Natural killer cell treated with Interleukin-12 subunit alpha and Interleukin-12 subunit beta and Interleukin-15 and Interleukin-18, amount 100 ng/mL, for 72 hours (primary cell): ENCODE measurements around the gene NPAT. TPM values are rescaled to one million over a fixed set of nuclear protein-coding genes. Genes with fewer than 3 reads are reported as not detected.

ENCODE experiments used
- ATAC-seq, 2 donors: fragments of 150-1000 bp; cut with Tn5 transposase in 1 of 2; sonication (Bioruptor Pico), chemical (Tn5 transposase) in 1 of 2; 2 replicates each; pipeline ENCODE4 v1.10.0; 2021
- DNase-seq: peaks from one replicate; pipeline ENCODE4 v3.0.0; 2022; ENCODE audit warnings: low spot score
- H3K27ac Mint-ChIP-seq, 2 donors: 1 replicate in 1 of 2; 2 replicates in 1 of 2; pipeline ENCODE4 v1.8.0; 2022; ENCODE audit warnings: mixed read lengths in 2 of 2, mild to moderate bottlenecking in 1 of 2, moderate library complexity in 1 of 2
- H3K27me3 Mint-ChIP-seq, 2 donors: 1 replicate in 1 of 2; 2 replicates in 1 of 2; pipeline ENCODE4 v1.8.0; 2022; ENCODE audit warnings: mixed read lengths in 2 of 2
- H3K36me3 Mint-ChIP-seq: one replicate; pipeline ENCODE4 v1.8.0; 2022; ENCODE audit warnings: mixed read lengths
- H3K4me1 Mint-ChIP-seq, 2 donors: 1 replicate in 1 of 2; 2 replicates in 1 of 2; pipeline ENCODE4 v1.8.0; 2022; ENCODE audit warnings: low read depth in 2 of 2, mixed read lengths in 2 of 2, mild to moderate bottlenecking in 1 of 2
- H3K4me3 Mint-ChIP-seq: one replicate; pipeline ENCODE4 v1.8.0; 2022; ENCODE audit warnings: mixed read lengths
- H3K9me3 Mint-ChIP-seq: 2 replicates; pipeline ENCODE4 v1.8.0; 2022; ENCODE audit warnings: mixed read lengths
- total RNA-seq, 2 donors: library from RNA; stranded (reverse); gene quantifications; one replicate each; pipeline ENCODE4 v1.2.3, GENCODE V29; 2022

Gene NPAT
- total RNA-seq, 2 donors from 2014 or later: 31.1 to 35.8 TPM

GRCh38 chr11:108226036-108226435 lies 3.6 kb upstream of the NPAT start:
- H3K27ac Mint-ChIP-seq: no peak overlapping the region
- H3K9me3 Mint-ChIP-seq: no peaks in the 10 kb centered on the region
- H3K36me3 Mint-ChIP-seq: peaks cover 5% of the 10 kb centered on the region
- H3K4me1 Mint-ChIP-seq: peaks cover 18 to 41% of the 10 kb centered on the region in 2 donors
- H3K4me3 Mint-ChIP-seq: no peak overlapping the region
- ATAC-seq (no peak), DNase-seq (no peak)
- H3K27me3 Mint-ChIP-seq: no peaks in the 10 kb centered on the region

- Mint-ChIP-seq H3K4me3 (no peak overlapping the region), H3K27me3 (no peaks in the 10 kb centered on the region), H3K9me3 (no peaks in the 10 kb centered on the region), H3K36me3 (peaks cover 5% of the 10 kb centered on the region), H3K27ac (no peak overlapping the region), H3K4me1 (peaks cover 21 to 47% of the 10 kb centered on the region in 2 donors)
- ATAC-seq: no peak
- no peak for DNase-seq
Observed at GRCh38 chr11:108224911-108225786, 2.7 kb upstream of the NPAT start.

GRCh38 chr11:108224366-108224765 lies 1.9 kb upstream of the NPAT start:
- no peak overlapping the region for H3K4me3 Mint-ChIP-seq
- no peak for ATAC-seq
- no peak overlapping the region for H3K27ac Mint-ChIP-seq
- peaks cover 29 to 47% of the 10 kb centered on the region in 2 donors for H3K4me1 Mint-ChIP-seq
- no peaks in the 10 kb centered on the region for H3K27me3 Mint-ChIP-seq
- H3K36me3 Mint-ChIP-seq: peaks cover 13% of the 10 kb centered on the region
- no peak for DNase-seq
- no peaks in the 10 kb centered on the region for H3K9me3 Mint-ChIP-seq

- H3K4me1 Mint-ChIP-seq: peaks cover 31 to 47% of the 10 kb centered on the region in 2 donors
- peaks cover 13% of the 10 kb centered on the region for H3K36me3 Mint-ChIP-seq
- no peaks in the 10 kb centered on the region for H3K9me3 Mint-ChIP-seq
- H3K4me3 Mint-ChIP-seq: no peak overlapping the region
- DNase-seq (no peak), ATAC-seq (peak in 1 of 2 donors; percentile 43)
- no peak overlapping the region for H3K27ac Mint-ChIP-seq
- no peaks in the 10 kb centered on the region for H3K27me3 Mint-ChIP-seq
Observed at GRCh38 chr11:108223348-108224149, 1.1 kb upstream of the NPAT start.

GRCh38 chr11:108221911-108222573 lies 396 bp downstream of the NPAT start:
- H3K36me3 Mint-ChIP-seq: peaks cover 12% of the 10 kb centered on the region
- peaks cover 34 to 49% of the 10 kb centered on the region in 2 donors for H3K4me1 Mint-ChIP-seq
- DNase-seq (no peak), ATAC-seq (no peak)
- H3K4me3 Mint-ChIP-seq: no peak overlapping the region
- H3K9me3 Mint-ChIP-seq: no peaks in the 10 kb centered on the region
- H3K27ac Mint-ChIP-seq: no peak overlapping the region
- H3K27me3 Mint-ChIP-seq: no peaks in the 10 kb centered on the region

- Mint-ChIP-seq H3K27me3 (no peaks in the 10 kb centered on the region), H3K9me3 (no peaks in the 10 kb centered on the region)
- DNase-seq: no peak
Observed at GRCh38 chr11:108221371-108221770, 1.1 kb downstream of the NPAT start.

GRCh38 chr11:108220721-108221336 lies 1.6 kb downstream of the NPAT start:
- no peak for ATAC-seq
- no peak for DNase-seq

More at GRCh38 chr11:108221371-108221770, 1.1 kb downstream of the NPAT start:
- Mint-ChIP-seq H3K36me3 (peaks cover 12% of the 10 kb centered on the region), H3K4me3 (no peak overlapping the region), H3K4me1 (peaks cover 41 to 46% of the 10 kb centered on the region in 2 donors), H3K27ac (no peak overlapping the region)
- ATAC-seq: no peak

GRCh38 chr11:108218912-108219783 lies 3.3 kb downstream of the NPAT start:
- H3K27me3 Mint-ChIP-seq: no peaks in the 10 kb centered on the region

More at GRCh38 chr11:108220721-108221336, 1.6 kb downstream of the NPAT start:
- Mint-ChIP-seq H3K4me3 (no peak overlapping the region), H3K27ac (no peak overlapping the region), H3K4me1 (peaks cover 45 to 46% of the 10 kb centered on the region in 2 donors), H3K9me3 (no peaks in the 10 kb centered on the region), H3K27me3 (no peaks in the 10 kb centered on the region), H3K36me3 (peaks cover 12% of the 10 kb centered on the region)

GRCh38 chr11:108218455-108218854 lies 4.0 kb downstream of the NPAT start:
- H3K27ac Mint-ChIP-seq: peak overlapping the region in 1 of 2 donors; percentile 18
- no peak for ATAC-seq
- H3K4me1 Mint-ChIP-seq: peaks cover 47 to 65% of the 10 kb centered on the region in 2 donors
- DNase-seq: no peak
- no peaks in the 10 kb centered on the region for H3K27me3 Mint-ChIP-seq
- H3K4me3 Mint-ChIP-seq: peak overlapping the region; percentile 24
- H3K9me3 Mint-ChIP-seq: no peaks in the 10 kb centered on the region
- H3K36me3 Mint-ChIP-seq: peaks cover 15% of the 10 kb centered on the region

More at GRCh38 chr11:108218912-108219783, 3.3 kb downstream of the NPAT start:
- Mint-ChIP-seq H3K9me3 (no peaks in the 10 kb centered on the region), H3K4me1 (peaks cover 44 to 58% of the 10 kb centered on the region in 2 donors), H3K27ac (no peak overlapping the region), H3K4me3 (no peak overlapping the region), H3K36me3 (peaks cover 12% of the 10 kb centered on the region)
- DNase-seq (no peak), ATAC-seq (no peak)

GRCh38 chr11:108216988-108217387 lies 5.5 kb downstream of the NPAT start:
- ATAC-seq: peak in 1 of 2 donors; percentile 64
- DNase-seq: no peak
- Mint-ChIP-seq H3K27me3 (no peaks in the 10 kb centered on the region), H3K4me3 (peak overlapping the region; percentile 26), H3K4me1 (peaks cover 48 to 67% of the 10 kb centered on the region in 2 donors), H3K36me3 (peaks cover 15% of the 10 kb centered on the region), H3K9me3 (no peaks in the 10 kb centered on the region), H3K27ac (no peak overlapping the region)

GRCh38 chr11:108213784-108214183 lies 8.7 kb downstream of the NPAT start:
- H3K4me1 Mint-ChIP-seq: peaks cover 36 to 55% of the 10 kb centered on the region in 2 donors
- H3K27ac Mint-ChIP-seq: no peak overlapping the region
- H3K9me3 Mint-ChIP-seq: no peaks in the 10 kb centered on the region
- peaks cover 13% of the 10 kb centered on the region for H3K36me3 Mint-ChIP-seq
- no peaks in the 10 kb centered on the region for H3K27me3 Mint-ChIP-seq
- no peak for ATAC-seq
- DNase-seq: no peak
- H3K4me3 Mint-ChIP-seq: no peak overlapping the region

- H3K4me3 Mint-ChIP-seq: peak overlapping the region; percentile 30
- H3K9me3 Mint-ChIP-seq: no peaks in the 10 kb centered on the region
- peak overlapping the region in 1 of 2 donors; percentile 56 for H3K27ac Mint-ChIP-seq
- peaks cover 30% of the 10 kb centered on the region for H3K36me3 Mint-ChIP-seq
- DNase-seq (no peak), ATAC-seq (no peak)
- H3K27me3 Mint-ChIP-seq: no peaks in the 10 kb centered on the region
- peaks cover 21 to 28% of the 10 kb centered on the region in 2 donors for H3K4me1 Mint-ChIP-seq
Observed at GRCh38 chr11:108210441-108210840, 12.0 kb downstream of the NPAT start.
